Hematopoietic multipotent progenitor cell treated with erythropoietin and hydrocortisone succinate and interleukin-3 and kit ligand, for 15 days (in vitro differentiated cells): ENCODE data around the gene NAXE.
"Not testable (repeated sequence)": the region's sequence is repeated elsewhere in the genome, so short reads cannot be mapped to it uniquely, and the experiment has no call there.

Experiments
- DNase-seq: peaks from one replicate; pipeline ENCODE4 v3.0.0-alpha.2; 2015; ENCODE audit warnings: low spot score

The NAXE gene

GRCh38 chr1:156593661-156593989, 2.0 kb downstream of the NAXE start:
- no peak for DNase-seq

GRCh38 chr1:156594190-156594589, 2.6 kb downstream of the NAXE start:
- DNase-seq: no peak

- DNase-seq: no peak
Measured at GRCh38 chr1:156595016-156595415, 3.4 kb downstream of the NAXE start.

- DNase-seq: no peak
Measured at GRCh38 chr1:156596426-156596825, 4.8 kb downstream of the NAXE start.

- DNase-seq: no peak
Measured at GRCh38 chr1:156598125-156598524, 6.5 kb downstream of the NAXE start.

GRCh38 chr1:156598731-156599432, 7.3 kb downstream of the NAXE start:
- DNase-seq: no peak

GRCh38 chr1:156599811-156600210, 8.2 kb downstream of the NAXE start:
- DNase-seq: no peak

GRCh38 chr1:156600733-156601121, 9.2 kb downstream of the NAXE start:
- DNase-seq: no peak

- peak; percentile 67 for DNase-seq
Measured at GRCh38 chr1:156601122-156601830, 9.7 kb downstream of the NAXE start, which contains the start of gene GPATCH4. TSS of gene GPATCH4 (minus strand) at chr1:156601479.

GRCh38 chr1:156601892-156602291, 10.3 kb downstream of the NAXE start:
- DNase-seq: no peak

- peak; percentile 23 for DNase-seq
Measured at GRCh38 chr1:156602557-156602993, 11.0 kb downstream of the NAXE start.

- not testable (repeated sequence) for DNase-seq
Measured at GRCh38 chr1:156607344-156607743, 15.8 kb downstream of the NAXE start.

- DNase-seq: peak; percentile 64
Measured at GRCh38 chr1:156608036-156608674, 16.6 kb downstream of the NAXE start.

GRCh38 chr1:156608981-156609380, 17.4 kb downstream of the NAXE start:
- peak; percentile 45 for DNase-seq

GRCh38 chr1:156610072-156610471, 18.5 kb downstream of the NAXE start:
- DNase-seq: not testable (repeated sequence)

GRCh38 chr1:156612666-156613065, 21.1 kb downstream of the NAXE start:
- no peak for DNase-seq

- no peak for DNase-seq
Measured at GRCh38 chr1:156615946-156616345, 24.4 kb downstream of the NAXE start.

- no peak for DNase-seq
Measured at GRCh38 chr1:156616463-156616862, 24.9 kb downstream of the NAXE start.

- no peak for DNase-seq
Measured at GRCh38 chr1:156618853-156619581, 27.4 kb downstream of the NAXE start, which contains the start of gene HAPLN2. TSS of gene HAPLN2 (plus strand) at chr1:156619415. CDS start at chr1:156623491, 4,076 bp downstream.

GRCh38 chr1:156619582-156619955, 28.0 kb downstream of the NAXE start:
- DNase-seq: no peak

- DNase-seq: no peak
Measured at GRCh38 chr1:156622581-156623297, 31.2 kb downstream of the NAXE start.
